Measurements from ENCODE around the gene OAS2. TPM values are rescaled to one million over a fixed set of nuclear protein-coding genes. Genes with fewer than 3 reads are reported as not detected.

Gene OAS2
- total RNA-seq, 1 donor from 2014 or later: 0.41 TPM

DNA sequence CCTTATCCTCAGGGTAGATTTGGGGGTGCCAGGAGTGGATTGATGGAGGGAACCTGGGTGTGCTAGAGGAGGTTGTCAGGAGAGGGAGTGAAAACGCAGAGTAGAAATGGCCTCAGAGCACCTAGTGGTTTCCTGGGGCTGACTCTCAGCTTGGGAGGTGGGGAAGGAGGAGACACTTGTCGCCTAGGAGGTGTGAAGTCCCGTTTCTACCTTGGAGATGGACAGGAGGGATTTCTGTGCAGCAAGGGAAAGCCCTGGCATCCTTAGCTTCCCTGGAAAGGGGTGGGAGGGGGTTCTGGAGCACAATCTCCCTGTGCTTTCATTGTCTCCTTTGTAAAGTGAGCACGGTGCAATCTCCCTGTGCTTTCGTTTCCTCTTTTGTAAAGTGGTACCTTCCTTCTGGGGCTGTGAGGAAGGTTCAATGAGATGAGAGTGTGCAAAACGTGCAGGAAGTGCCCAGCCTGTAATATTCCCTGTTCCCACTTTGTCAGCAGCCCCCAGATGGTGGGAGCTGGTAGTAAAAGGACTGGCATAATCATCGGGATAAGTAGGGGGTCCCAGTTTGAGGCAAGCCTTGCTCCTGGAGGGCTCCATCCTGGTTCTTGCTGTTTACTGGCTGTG lies 38.4 kb upstream of the OAS2 start:
- H3K4me3 Mint-ChIP-seq (ENCODE audit: unreplicated experiment): no peak overlapping the region
- H3K4me1 Mint-ChIP-seq (ENCODE audit: unreplicated experiment): peaks cover 15% of the 10 kb centered on the region
- H3K27ac Mint-ChIP-seq (ENCODE audit: unreplicated experiment): no peak overlapping the region
- no peak for DNase-seq (ENCODE audit: low spot score)
- no peaks in the 10 kb centered on the region for H3K9me3 Mint-ChIP-seq (ENCODE audit: unreplicated experiment)
- no peak for TF ChIP-seq CTCF (IDR thresholded peaks at IDR 0.05; ENCODE audit: unreplicated experiment)
- H3K27me3 Mint-ChIP-seq (ENCODE audit: unreplicated experiment): peaks cover 2% of the 10 kb centered on the region
- no peaks in the 10 kb centered on the region for H3K36me3 Mint-ChIP-seq (ENCODE audit: low read depth, unreplicated experiment)

DNA sequence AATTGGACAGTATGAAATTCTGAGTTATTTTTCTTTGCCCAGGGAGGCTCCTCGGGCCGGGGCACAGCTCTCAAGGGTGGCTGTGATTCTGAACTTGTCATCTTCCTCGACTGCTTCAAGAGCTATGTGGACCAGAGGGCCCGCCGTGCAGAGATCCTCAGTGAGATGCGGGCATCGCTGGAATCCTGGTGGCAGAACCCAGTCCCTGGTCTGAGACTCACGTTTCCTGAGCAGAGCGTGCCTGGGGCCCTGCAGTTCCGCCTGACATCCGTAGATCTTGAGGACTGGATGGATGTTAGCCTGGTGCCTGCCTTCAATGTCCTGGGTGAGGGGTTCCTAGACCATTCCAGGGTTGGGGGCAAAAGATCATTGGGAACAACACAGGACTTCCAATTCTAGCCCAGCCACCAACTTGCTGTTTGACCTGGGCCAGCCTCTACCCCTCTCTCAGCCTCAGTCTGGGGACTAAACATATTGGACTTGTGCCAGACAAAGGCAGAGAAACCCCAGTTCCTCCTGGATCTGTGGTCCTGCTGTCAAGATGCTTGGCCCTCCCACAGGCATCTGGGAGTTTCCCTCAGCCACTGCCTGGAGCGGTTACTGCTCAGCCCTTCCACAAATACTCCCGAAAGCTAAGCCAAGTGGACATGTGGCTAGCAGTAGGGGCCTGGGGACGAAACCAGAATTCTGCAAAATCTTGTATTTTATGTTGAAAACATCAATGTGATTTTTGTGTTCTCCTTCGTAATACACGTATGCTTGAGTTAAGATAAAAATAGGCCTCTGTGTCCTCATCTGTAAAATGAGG lies 36.6 kb upstream of the OAS2 start:
- no peaks in the 10 kb centered on the region for H3K9me3 Mint-ChIP-seq (ENCODE audit: unreplicated experiment)
- DNase-seq (ENCODE audit: low spot score): no peak
- H3K27ac Mint-ChIP-seq (ENCODE audit: unreplicated experiment): no peak overlapping the region
- TF ChIP-seq CTCF (IDR thresholded peaks at IDR 0.05; ENCODE audit: unreplicated experiment): no peak
- no peak overlapping the region for H3K4me3 Mint-ChIP-seq (ENCODE audit: unreplicated experiment)
- peaks cover 15% of the 10 kb centered on the region for H3K4me1 Mint-ChIP-seq (ENCODE audit: unreplicated experiment)
- H3K36me3 Mint-ChIP-seq (ENCODE audit: low read depth, unreplicated experiment): no peaks in the 10 kb centered on the region
- peaks cover 2% of the 10 kb centered on the region for H3K27me3 Mint-ChIP-seq (ENCODE audit: unreplicated experiment)

GRCh38 chr12:112942572-112942971 lies 35.7 kb upstream of the OAS2 start:
- DNase-seq (ENCODE audit: low spot score): no peak
- peaks cover 15% of the 10 kb centered on the region for H3K4me1 Mint-ChIP-seq (ENCODE audit: unreplicated experiment)
- H3K9me3 Mint-ChIP-seq (ENCODE audit: unreplicated experiment): no peaks in the 10 kb centered on the region
- H3K36me3 Mint-ChIP-seq (ENCODE audit: low read depth, unreplicated experiment): no peaks in the 10 kb centered on the region
- no peak for TF ChIP-seq CTCF (IDR thresholded peaks at IDR 0.05; ENCODE audit: unreplicated experiment)
- no peak overlapping the region for H3K4me3 Mint-ChIP-seq (ENCODE audit: unreplicated experiment)
- H3K27me3 Mint-ChIP-seq (ENCODE audit: unreplicated experiment): peaks cover 2% of the 10 kb centered on the region
- H3K27ac Mint-ChIP-seq (ENCODE audit: unreplicated experiment): no peak overlapping the region

DNA sequence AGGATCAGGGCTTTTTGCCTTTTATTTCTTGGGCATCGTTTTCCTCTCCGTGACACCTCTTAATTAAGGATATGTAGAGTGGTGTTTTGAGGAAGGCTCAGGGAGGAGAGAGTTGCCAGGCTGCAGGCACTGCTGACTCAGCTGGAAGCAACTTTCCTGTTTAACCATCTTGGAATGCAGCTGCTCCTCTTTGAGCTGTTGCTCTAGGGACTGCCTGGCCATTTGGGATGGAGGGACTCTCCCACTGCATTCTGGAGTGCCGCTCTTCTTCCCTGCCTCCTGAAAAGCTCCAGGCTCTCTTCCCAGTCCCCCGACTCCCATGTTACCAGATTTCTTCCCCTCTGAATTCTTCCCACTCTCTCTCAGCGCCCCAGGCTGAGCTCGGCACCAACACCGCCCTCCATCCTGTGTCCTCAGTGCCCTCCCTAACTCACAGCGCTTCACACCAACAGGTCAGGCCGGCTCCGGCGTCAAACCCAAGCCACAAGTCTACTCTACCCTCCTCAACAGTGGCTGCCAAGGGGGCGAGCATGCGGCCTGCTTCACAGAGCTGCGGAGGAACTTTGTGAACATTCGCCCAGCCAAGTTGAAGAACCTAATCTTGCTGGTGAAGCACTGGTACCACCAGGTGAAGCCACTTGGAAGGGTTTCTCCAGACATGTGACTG lies 34.2 kb upstream of the OAS2 start:
- no peak for DNase-seq (ENCODE audit: low spot score)
- no peaks in the 10 kb centered on the region for H3K36me3 Mint-ChIP-seq (ENCODE audit: low read depth, unreplicated experiment)
- no peaks in the 10 kb centered on the region for H3K9me3 Mint-ChIP-seq (ENCODE audit: unreplicated experiment)
- no peak for TF ChIP-seq CTCF (IDR thresholded peaks at IDR 0.05; ENCODE audit: unreplicated experiment)
- H3K4me3 Mint-ChIP-seq (ENCODE audit: unreplicated experiment): no peak overlapping the region
- no peaks in the 10 kb centered on the region for H3K27me3 Mint-ChIP-seq (ENCODE audit: unreplicated experiment)
- peaks cover 8% of the 10 kb centered on the region for H3K4me1 Mint-ChIP-seq (ENCODE audit: unreplicated experiment)
- H3K27ac Mint-ChIP-seq (ENCODE audit: unreplicated experiment): no peak overlapping the region

DNA sequence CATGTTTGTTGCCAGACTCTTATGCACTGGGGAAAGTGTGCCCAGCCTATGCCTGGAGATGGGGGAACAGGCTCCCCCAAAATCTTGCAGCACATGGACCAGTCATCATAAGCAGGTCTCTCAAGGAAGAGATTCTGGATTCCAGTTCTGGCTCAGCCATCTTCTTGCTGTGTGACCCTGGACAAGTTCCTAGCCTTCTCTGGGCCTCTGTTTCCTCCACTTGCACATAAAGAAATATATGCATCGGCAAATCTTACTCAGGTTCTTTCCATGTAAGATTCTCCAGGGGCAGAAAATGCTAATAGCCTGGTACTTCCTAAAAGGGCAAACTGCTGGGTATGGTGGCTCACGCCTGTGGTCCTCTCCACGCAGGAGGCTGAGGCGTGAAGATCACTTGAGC lies 32.8 kb upstream of the OAS2 start:
- H3K27me3 Mint-ChIP-seq (ENCODE audit: unreplicated experiment): no peaks in the 10 kb centered on the region
- DNase-seq (ENCODE audit: low spot score): no peak
- no peak overlapping the region for H3K4me3 Mint-ChIP-seq (ENCODE audit: unreplicated experiment)
- TF ChIP-seq CTCF (IDR thresholded peaks at IDR 0.05; ENCODE audit: unreplicated experiment): no peak
- no peaks in the 10 kb centered on the region for H3K9me3 Mint-ChIP-seq (ENCODE audit: unreplicated experiment)
- no peaks in the 10 kb centered on the region for H3K4me1 Mint-ChIP-seq (ENCODE audit: unreplicated experiment)
- no peak overlapping the region for H3K27ac Mint-ChIP-seq (ENCODE audit: unreplicated experiment)
- no peaks in the 10 kb centered on the region for H3K36me3 Mint-ChIP-seq (ENCODE audit: low read depth, unreplicated experiment)

All from endothelial cell (in vitro differentiated cells).